Measurements from ENCODE around the gene ETV6.
A peak's percentile ranks its signal among the peaks of the same experiment; 100 is the strongest.

ETV6 gene

GRCh38 chr12:11758510-11759493, 109.3 kb downstream of the ETV6 start:
- DNase-seq (ENCODE audit: low spot score) = peak; percentile 47

- no peak for DNase-seq (ENCODE audit: low spot score)
These were observed 110.0 kb downstream of the ETV6 start for GRCh38 chr12:11759494-11759878.

- no peak for DNase-seq (ENCODE audit: low spot score)
These were observed 110.4 kb downstream of the ETV6 start for GRCh38 chr12:11759899-11760298.

- no peak for DNase-seq (ENCODE audit: low spot score)
These were observed 112.5 kb downstream of the ETV6 start for GRCh38 chr12:11761869-11762567.

- no peak for DNase-seq (ENCODE audit: low spot score)
These were observed 113.4 kb downstream of the ETV6 start for GRCh38 chr12:11762723-11763326.

GRCh38 chr12:11763760-11764520, 114.5 kb downstream of the ETV6 start:
- DNase-seq (ENCODE audit: low spot score) = no peak

GRCh38 chr12:11764837-11765236, 115.4 kb downstream of the ETV6 start:
- no peak for DNase-seq (ENCODE audit: low spot score)

GRCh38 chr12:11765421-11765816, 115.9 kb downstream of the ETV6 start:
- no peak for DNase-seq (ENCODE audit: low spot score)

GRCh38 chr12:11765817-11766794, 116.6 kb downstream of the ETV6 start:
- peak; percentile 76 for DNase-seq (ENCODE audit: low spot score)

GRCh38 chr12:11767029-11767724, 117.7 kb downstream of the ETV6 start:
- no peak for DNase-seq (ENCODE audit: low spot score)

- no peak for DNase-seq (ENCODE audit: low spot score)
These were observed 118.3 kb downstream of the ETV6 start for GRCh38 chr12:11767798-11768197.

- DNase-seq (ENCODE audit: low spot score) = no peak
These were observed 118.9 kb downstream of the ETV6 start for GRCh38 chr12:11768233-11768965.

- DNase-seq (ENCODE audit: low spot score) = no peak
These were observed 120.4 kb downstream of the ETV6 start for GRCh38 chr12:11769723-11770514.

GRCh38 chr12:11771356-11771755, 121.9 kb downstream of the ETV6 start:
- no peak for DNase-seq (ENCODE audit: low spot score)

- no peak for DNase-seq (ENCODE audit: low spot score)
These were observed 122.5 kb downstream of the ETV6 start for GRCh38 chr12:11771895-11772502.

GRCh38 chr12:11773889-11774677, 124.6 kb downstream of the ETV6 start:
- DNase-seq (ENCODE audit: low spot score) = no peak

GRCh38 chr12:11774821-11775220, 125.3 kb downstream of the ETV6 start:
- no peak for DNase-seq (ENCODE audit: low spot score)
